HG03457 (cell line): ENCODE results near the gene TRAF5.
"Not testable (repeated sequence)": the region's sequence is repeated elsewhere in the genome, so short reads cannot be mapped to it uniquely, and the experiment has no call there.

Experiments
- ATAC-seq: cut with Tn5 transposase; IDR thresholded peaks from one replicate; pipeline ENCODE4 v1.9.1; 2021; ENCODE audit warnings: moderate number of reproducible peaks; ENCODE audit not compliant: unreplicated experiment

TRAF5 gene

GRCh38 chr1:211344152-211344618 is 17.6 kb downstream of the TRAF5 start:
- no peak for ATAC-seq

- no peak for ATAC-seq
Observed at GRCh38 chr1:211345719-211346118, 19.1 kb downstream of the TRAF5 start.

DNA sequence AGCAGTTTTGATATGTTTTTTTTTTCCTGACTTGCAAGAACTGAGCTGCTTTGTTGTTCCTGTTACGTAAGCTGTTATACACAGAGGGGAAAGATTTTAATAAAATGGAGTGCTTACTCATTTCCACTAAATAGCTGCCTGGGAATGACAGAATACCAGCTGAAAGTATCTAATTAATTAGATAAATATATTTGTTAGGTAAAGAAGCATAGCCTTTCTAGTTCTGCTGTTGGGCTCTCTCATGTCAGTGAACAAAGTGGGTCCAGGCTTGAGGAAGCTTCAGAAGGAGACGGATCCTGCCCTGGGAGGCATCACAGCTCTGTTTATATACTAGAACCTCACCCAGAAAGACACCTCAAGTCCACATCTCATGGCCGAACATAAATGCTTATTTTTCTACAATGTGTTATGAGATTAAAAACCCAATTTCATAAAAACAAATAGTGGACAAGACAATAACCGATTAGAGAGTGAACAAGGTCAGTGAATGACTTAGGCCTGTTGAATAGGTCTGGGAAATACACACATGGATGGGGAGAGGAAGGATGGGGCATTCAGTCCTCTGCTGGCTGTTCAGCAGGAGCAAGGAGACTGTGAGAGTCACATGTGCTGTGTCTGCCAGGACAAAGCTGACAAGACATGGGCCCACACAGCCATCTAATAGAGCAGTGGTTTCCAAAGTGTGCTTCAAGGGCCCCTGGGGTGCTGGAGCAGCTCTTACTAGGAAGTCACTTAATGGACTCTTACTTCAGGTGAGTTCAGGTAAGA is 20.6 kb downstream of the TRAF5 start:
- ATAC-seq: no peak

DNA sequence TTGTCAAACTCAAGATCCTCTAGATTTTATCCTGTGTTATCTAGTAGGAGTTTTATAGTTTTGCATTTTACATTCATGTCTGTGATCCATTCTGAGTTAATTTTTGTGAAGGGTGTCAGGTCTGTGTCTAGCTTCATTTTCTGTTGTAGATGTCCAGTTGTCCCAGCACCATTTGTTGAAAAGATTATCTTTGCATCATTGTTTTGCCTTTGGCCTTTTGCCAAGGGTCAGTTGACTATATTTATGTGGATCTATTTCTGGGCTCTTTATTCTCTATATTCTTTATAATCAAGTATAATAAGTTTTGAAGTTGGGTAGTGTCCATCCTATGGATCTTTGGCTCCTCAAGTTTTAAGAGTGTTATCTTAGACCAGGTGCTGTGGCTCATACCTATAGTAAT is 21.9 kb downstream of the TRAF5 start:
- ATAC-seq: no peak

- ATAC-seq: no peak
Observed at GRCh38 chr1:211349741-211350140, 23.1 kb downstream of the TRAF5 start.

- not testable (repeated sequence) for ATAC-seq
Observed at GRCh38 chr1:211352055-211352454, 25.4 kb downstream of the TRAF5 start.

DNA sequence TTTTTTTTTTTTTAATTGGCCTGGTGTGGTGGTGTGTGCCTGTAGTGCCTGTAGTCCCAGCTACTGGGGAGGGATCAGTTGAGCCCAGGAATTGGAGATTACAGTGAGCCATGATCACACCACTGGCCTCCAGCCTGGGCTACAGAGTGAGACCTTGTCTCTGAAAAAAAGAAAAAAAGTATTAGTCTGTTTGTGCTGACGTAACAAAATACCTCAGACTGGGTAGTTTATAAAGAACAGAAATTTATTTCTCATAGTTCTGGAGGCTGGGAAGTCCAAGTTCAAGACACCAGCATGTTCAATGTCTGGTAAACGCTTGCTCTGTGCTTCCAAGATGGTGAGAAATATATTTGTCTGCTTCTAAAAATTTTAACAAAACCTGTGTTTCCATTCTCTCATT is 25.8 kb downstream of the TRAF5 start:
- ATAC-seq: no peak

- peak; percentile 73 for ATAC-seq
Observed at GRCh38 chr1:211352985-211353515, 26.4 kb downstream of the TRAF5 start.

DNA sequence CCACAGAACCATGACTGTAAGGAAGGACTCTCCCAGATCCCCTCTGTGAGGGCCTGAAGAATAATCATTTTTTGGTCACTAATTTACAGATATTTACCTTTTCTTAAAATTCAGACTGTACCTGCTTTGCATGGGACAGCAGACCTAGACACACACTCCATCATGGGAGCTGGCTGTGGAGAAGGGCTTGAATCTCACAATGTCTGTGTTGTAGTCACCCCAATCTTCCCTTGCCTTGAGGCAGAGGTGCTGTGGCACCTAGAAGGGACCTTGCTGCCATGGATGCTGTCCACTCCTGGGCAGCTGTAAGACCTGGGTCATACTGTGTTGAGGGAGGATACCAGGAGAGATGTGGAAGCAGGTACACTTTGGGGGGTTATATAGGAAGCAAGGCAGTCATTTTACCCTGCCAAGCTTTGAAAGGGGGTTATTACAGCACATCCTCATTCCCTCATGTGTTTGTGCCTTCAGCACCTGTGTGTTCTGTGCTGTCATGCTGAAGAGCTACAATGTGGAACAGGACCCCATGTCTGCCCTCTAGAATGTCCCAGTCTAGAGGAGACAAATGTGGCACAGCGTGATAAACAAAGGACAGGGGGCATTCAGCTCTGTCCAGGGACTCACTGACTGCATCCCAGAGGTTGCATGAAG is 27.1 kb downstream of the TRAF5 start:
- peak; percentile 13 for ATAC-seq

- no peak for ATAC-seq
Observed at GRCh38 chr1:211355873-211356272, 29.2 kb downstream of the TRAF5 start.

DNA sequence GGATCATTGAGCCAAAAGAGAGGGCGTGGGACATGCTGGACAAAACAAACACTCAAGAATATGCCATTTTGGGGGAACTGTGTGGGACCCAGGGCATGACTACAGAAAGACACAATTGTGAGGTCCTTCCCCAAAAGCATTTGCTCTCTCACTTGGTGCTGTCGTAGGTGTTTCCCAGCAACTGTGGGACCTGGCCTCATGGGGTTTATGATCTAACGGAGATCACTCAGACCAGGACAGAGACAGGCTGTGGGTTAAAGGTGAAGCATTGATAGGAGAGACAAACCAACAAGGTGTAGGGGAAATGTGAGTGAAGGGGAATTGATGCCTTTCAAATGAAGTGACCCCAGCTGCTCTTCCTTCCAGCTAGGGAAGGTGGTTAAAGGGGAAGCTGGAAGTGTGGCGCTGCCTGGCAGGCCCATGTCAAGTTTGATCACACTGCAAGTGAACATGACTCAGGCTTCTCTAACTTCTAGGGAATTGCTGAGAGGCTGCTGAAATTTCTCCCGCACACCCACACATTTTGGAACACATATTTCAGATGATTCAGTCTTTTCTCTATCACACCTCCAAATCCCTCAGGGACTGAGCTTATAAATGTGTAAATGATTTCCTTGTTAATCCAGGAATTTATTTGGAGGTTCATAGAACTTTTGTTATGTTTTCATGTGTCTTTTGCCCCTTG is 30.2 kb downstream of the TRAF5 start:
- no peak for ATAC-seq

GRCh38 chr1:211358685-211359084 is 32.1 kb downstream of the TRAF5 start:
- ATAC-seq: no peak

DNA sequence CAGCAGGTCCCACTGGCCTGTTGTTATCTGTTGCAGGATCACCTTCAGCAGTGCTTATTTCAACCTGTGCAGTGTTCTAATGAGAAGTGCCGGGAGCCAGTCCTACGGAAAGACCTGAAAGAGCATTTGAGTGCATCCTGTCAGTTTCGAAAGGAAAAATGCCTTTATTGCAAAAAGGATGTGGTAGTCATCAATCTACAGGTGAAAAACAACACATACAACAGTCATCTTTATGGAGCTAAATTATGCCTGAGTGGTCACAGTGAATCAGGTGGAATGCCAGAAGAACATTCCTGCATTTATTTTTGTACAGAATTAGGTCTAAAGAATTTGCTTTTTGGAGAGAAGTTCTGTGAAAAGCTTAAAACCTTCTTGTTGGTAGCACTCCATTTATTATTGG is 33.2 kb downstream of the TRAF5 start:
- no peak for ATAC-seq

- ATAC-seq: no peak
Observed at GRCh38 chr1:211361202-211361601, 34.6 kb downstream of the TRAF5 start.

DNA sequence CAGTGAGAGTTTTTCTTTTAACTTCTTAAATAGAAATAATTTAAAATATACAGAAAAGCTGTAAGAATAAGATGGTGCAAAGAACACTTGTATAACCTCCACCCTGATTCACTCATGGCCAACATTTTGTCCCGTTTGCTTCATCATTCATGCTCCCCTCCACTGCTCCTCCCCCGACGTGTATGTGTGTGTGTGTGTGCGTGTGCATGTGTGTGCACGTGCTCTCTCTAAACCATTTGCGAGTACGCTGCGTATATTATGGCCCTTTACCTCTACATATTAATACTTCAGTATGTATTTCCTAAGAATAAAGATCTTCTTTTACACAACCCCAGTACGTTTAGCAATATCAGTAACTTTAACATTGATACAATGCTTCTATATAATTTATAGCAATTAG is 43.0 kb downstream of the TRAF5 start:
- ATAC-seq: no peak

DNA sequence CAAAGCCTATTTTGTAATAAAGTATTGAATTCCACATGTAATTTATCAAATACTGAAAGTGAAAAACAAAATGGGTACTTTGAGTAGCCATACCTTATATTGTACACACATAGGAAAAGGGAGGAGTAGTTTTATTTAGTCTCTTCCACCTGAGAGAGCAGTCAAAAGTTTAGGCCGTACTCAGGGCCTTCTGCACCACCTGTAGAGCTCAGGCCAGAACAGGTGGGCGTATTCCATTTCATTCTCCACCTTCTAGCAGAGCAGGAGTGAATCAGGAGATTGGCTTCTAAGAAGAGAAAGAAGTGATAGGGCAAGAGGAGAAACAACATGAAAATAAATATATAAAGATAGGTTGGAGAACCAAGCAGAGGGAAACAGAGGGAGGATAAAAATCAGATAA is 44.0 kb downstream of the TRAF5 start:
- ATAC-seq: no peak

- no peak for ATAC-seq
Observed at GRCh38 chr1:211371406-211372105, 44.9 kb downstream of the TRAF5 start.

DNA sequence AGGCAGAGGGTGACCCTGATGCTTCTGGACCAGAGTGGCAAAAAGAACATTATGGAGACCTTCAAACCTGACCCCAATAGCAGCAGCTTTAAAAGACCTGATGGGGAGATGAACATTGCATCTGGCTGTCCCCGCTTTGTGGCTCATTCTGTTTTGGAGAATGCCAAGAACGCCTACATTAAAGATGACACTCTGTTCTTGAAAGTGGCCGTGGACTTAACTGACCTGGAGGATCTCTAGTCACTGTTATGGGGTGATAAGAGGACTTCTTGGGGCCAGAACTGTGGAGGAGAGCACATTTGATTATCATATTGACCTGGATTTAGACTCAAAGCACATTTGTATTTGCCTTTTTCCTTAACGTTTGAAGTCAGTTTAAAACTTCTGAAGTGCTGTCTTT is 45.8 kb downstream of the TRAF5 start:
- no peak for ATAC-seq

GRCh38 chr1:211375146-211375818 is 48.6 kb downstream of the TRAF5 start:
- ATAC-seq: no peak

DNA sequence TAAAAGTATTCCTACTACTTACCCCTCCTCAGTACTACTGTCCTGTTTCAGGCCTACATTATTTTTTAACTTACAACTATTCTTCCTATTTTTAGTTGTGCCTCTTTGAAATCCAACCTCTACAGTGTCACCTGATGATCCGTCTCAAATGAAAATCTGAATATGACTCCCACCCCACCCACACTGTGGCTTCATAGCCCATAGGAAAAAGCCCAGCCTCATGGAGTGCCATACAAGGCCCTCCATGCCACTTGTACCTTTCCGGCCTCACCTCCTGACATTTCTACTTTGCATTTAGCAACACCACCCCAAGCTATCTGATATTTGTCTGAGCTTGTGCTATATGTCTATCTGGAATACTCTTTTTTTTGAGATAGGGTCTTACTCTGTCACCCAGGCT is 49.3 kb downstream of the TRAF5 start:
- ATAC-seq: no peak
